ENCODE measurements around the gene SPESP1.

Gene SPESP1

GRCh38 chr15:68991723-68992122, 61.4 kb downstream of the SPESP1 start:
- no peak for DNase-seq (ENCODE audit: low read depth)

- DNase-seq (ENCODE audit: low read depth) = no peak
Measured at GRCh38 chr15:68992696-68993095, 62.4 kb downstream of the SPESP1 start.

- no peak for DNase-seq (ENCODE audit: low read depth)
Measured at GRCh38 chr15:68993276-68993675, 63.0 kb downstream of the SPESP1 start.

GRCh38 chr15:68994149-68994548, 63.8 kb downstream of the SPESP1 start:
- no peak for DNase-seq (ENCODE audit: low read depth)

- DNase-seq (ENCODE audit: low read depth) = no peak
Measured at GRCh38 chr15:68994981-68995761, 64.8 kb downstream of the SPESP1 start.
